ENCODE measurements around the gene PLB1. TPM values are rescaled to one million over a fixed set of nuclear protein-coding genes. Genes with fewer than 3 reads are reported as not detected.

Gene PLB1
- 0.26 TPM in 1 of 2 replicates, not detected in the other for total RNA-seq (2014; rRNA removed; shearing (Covaris generic))

- no peak for DNase-seq (ENCODE audit: low spot score)
These were observed at the start of gene PLB1 for GRCh38 chr2:28495551-28496250. TSS of gene PLB1 (plus strand) at chr2:28496060. CDS start at chr2:28496115, 55 bp downstream.

- DNase-seq (ENCODE audit: low spot score) = no peak
These were observed 49.3 kb upstream of the PLB1 start for GRCh38 chr2:28446531-28446930.

GRCh38 chr2:28447086-28447485, 48.8 kb upstream of the PLB1 start:
- no peak for DNase-seq (ENCODE audit: low spot score)

GRCh38 chr2:28447943-28448792, 47.7 kb upstream of the PLB1 start:
- no peak for DNase-seq (ENCODE audit: low spot score)

- no peak for DNase-seq (ENCODE audit: low spot score)
These were observed 47.1 kb upstream of the PLB1 start for GRCh38 chr2:28448793-28449100.

GRCh38 chr2:28449126-28449487, 46.8 kb upstream of the PLB1 start:
- no peak for DNase-seq (ENCODE audit: low spot score)

GRCh38 chr2:28449488-28450395, 46.1 kb upstream of the PLB1 start:
- DNase-seq (ENCODE audit: low spot score) = no peak

- DNase-seq (ENCODE audit: low spot score) = no peak
These were observed 44.8 kb upstream of the PLB1 start for GRCh38 chr2:28450901-28451565.

- DNase-seq (ENCODE audit: low spot score) = no peak
These were observed 43.9 kb upstream of the PLB1 start for GRCh38 chr2:28451793-28452533.

GRCh38 chr2:28452534-28453081, 43.3 kb upstream of the PLB1 start:
- peak; percentile 77 for DNase-seq (ENCODE audit: low spot score)

- no peak for DNase-seq (ENCODE audit: low spot score)
These were observed 42.5 kb upstream of the PLB1 start for GRCh38 chr2:28453396-28453795.

- DNase-seq (ENCODE audit: low spot score) = no peak
These were observed 41.6 kb upstream of the PLB1 start for GRCh38 chr2:28454016-28454930.

- DNase-seq (ENCODE audit: low spot score) = no peak
These were observed 38.6 kb upstream of the PLB1 start for GRCh38 chr2:28457237-28457636.

- no peak for DNase-seq (ENCODE audit: low spot score)
These were observed 34.8 kb upstream of the PLB1 start for GRCh38 chr2:28461056-28461455.

- no peak for DNase-seq (ENCODE audit: low spot score)
These were observed 33.7 kb upstream of the PLB1 start for GRCh38 chr2:28462122-28462521.

GRCh38 chr2:28463211-28463816, 32.5 kb upstream of the PLB1 start:
- no peak for DNase-seq (ENCODE audit: low spot score)

GRCh38 chr2:28463893-28464292, 32.0 kb upstream of the PLB1 start:
- DNase-seq (ENCODE audit: low spot score) = no peak

- DNase-seq (ENCODE audit: low spot score) = no peak
These were observed 30.5 kb upstream of the PLB1 start for GRCh38 chr2:28465148-28465885.
